ENCODE results near the gene AIPL1.

GRCh38 chr17:6408276-6408675, 26.6 kb downstream of the AIPL1 start:
- TF ChIP-seq CTCF (IDR thresholded peaks at IDR 0.05; ENCODE audit: insufficient read depth, low read length, poor library complexity, severe bottlenecking) = no peak
- TF ChIP-seq EZH2phosphoT487 (conservative IDR thresholded peaks at IDR 0.05; ENCODE audit: low read length) = no peak
